AG04449 (cell line): Measurements from ENCODE around the gene ASXL1.
A peak's percentile ranks its signal among the peaks of the same experiment; 100 is the strongest.

Experiments
- CTCF ChIA-PET: fragments of 350-600 bp; formaldehyde crosslinking; extraction: SDS; loops from one replicate; lab custom pipeline; 2021; ENCODE audit warnings: antibody characterized with exemption; lab: Yijun Ruan, JAX
- POLR2A ChIA-PET: fragments of 400-600, 350-600 bp; formaldehyde crosslinking; extraction: SDS; loops from one replicate; lab custom pipeline; 2020; ENCODE audit warnings: antibody characterized with exemption, inconsistent platforms; lab: Yijun Ruan, JAX
- DNase-seq: peaks from one replicate; pipeline ENCODE4 v3.0.0-alpha.2; 2010; ENCODE audit warnings: low read depth, low spot score
- H3K4me3 ChIP-seq: 2 replicates; pipeline ENCODE4 v1.5.1; 2011; ENCODE audit warnings: low read depth, mild to moderate bottlenecking, control low read depth, low read length
- TF ChIP-seq, protein P1 (sequence below): IDR thresholded peaks from one replicate; pipeline ENCODE4 v1.5.1; 2011; ENCODE audit warnings: mild to moderate bottlenecking, moderate library complexity, low read length, control low read depth, inconsistent platforms; ENCODE audit not compliant: insufficient read depth; ENCODE audit errors: missing control alignments

The ASXL1 gene

DNA sequence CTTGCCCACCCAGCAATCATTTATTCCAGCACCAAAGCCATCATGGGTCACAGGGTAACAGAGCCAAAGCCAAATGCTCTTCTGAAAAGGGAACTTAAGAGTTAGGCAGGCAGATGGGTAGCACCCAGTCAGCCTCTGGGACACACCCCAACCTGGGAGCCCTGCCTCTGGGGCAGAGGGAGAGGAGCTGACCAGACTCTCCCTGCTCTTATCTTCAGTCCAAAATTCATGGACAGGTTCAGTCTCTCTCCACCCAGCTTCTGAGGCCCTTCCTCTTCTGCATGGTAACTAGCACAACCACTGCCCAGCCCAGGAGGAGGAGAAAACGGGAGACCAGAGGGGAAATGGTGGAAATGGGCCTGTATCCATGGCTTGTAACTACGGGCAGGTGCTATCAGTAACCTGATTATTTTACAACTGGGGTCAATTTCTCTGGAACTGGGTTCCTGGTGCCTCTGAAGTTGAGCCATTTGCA is 121.6 kb downstream of the ASXL1 start:
- TF ChIP-seq, protein P1, sequence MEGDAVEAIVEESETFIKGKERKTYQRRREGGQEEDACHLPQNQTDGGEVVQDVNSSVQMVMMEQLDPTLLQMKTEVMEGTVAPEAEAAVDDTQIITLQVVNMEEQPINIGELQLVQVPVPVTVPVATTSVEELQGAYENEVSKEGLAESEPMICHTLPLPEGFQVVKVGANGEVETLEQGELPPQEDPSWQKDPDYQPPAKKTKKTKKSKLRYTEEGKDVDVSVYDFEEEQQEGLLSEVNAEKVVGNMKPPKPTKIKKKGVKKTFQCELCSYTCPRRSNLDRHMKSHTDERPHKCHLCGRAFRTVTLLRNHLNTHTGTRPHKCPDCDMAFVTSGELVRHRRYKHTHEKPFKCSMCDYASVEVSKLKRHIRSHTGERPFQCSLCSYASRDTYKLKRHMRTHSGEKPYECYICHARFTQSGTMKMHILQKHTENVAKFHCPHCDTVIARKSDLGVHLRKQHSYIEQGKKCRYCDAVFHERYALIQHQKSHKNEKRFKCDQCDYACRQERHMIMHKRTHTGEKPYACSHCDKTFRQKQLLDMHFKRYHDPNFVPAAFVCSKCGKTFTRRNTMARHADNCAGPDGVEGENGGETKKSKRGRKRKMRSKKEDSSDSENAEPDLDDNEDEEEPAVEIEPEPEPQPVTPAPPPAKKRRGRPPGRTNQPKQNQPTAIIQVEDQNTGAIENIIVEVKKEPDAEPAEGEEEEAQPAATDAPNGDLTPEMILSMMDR = no peak
- no peak for DNase-seq
- H3K4me3 ChIP-seq = no peak overlapping the region
- ChIA-PET POLR2A (no interaction called here), CTCF (interaction anchor here (0.6 kb wide), 1 partner anchor 139 kb away, joined by 3 read pairs; no protein-coding TSS in a partner anchor)

DNA sequence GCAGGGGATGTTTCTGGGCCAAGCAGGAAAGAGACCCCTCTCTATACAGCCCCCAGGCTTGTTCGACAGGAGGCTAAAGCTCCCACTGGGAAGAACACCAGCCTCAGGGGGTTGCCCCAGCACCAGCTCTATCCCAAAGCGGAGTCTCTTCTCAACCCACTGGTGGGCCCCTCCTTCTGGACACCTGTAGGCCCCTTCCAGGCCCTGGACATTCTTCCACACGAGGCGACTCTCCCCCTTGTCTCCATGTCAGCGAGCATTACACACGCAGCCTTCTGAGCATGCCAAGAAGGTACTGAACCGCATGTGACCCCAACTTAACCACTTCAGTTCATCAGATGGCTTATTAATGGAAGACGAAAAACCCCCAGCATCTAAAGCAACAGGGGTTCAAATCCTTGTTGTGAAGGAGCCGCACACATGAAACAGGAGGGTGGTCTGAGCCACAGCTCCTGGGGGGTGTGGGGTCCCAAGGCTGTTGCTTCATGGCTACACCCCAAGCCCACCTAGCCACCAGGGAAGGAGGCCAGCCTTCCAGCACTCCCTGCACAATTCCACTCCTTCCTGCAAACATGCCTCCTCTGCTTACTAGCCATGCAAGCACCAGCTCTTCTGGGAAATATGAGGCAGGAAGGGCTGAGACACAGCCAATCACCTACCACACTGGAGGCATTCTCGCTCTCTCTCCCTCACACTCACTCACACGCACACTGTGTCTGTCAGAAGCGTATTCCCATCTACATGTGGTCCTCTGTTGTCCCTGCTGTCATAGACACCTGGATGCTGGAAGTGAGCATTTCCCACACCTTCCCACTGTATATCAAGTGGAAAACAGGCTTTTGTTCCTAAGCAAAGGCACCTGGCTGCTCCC is 122.5 kb downstream of the ASXL1 start:
- TF ChIP-seq, protein P1 = no peak
- no peak overlapping the region; the same call in 1 of the 2 replicates for H3K4me3 ChIP-seq
- DNase-seq = no peak
- ChIA-PET POLR2A (no interaction called here), CTCF (interaction anchor here (0.6 kb wide), 1 partner anchor 139 kb away, joined by 3 read pairs; no protein-coding TSS in a partner anchor)

DNA sequence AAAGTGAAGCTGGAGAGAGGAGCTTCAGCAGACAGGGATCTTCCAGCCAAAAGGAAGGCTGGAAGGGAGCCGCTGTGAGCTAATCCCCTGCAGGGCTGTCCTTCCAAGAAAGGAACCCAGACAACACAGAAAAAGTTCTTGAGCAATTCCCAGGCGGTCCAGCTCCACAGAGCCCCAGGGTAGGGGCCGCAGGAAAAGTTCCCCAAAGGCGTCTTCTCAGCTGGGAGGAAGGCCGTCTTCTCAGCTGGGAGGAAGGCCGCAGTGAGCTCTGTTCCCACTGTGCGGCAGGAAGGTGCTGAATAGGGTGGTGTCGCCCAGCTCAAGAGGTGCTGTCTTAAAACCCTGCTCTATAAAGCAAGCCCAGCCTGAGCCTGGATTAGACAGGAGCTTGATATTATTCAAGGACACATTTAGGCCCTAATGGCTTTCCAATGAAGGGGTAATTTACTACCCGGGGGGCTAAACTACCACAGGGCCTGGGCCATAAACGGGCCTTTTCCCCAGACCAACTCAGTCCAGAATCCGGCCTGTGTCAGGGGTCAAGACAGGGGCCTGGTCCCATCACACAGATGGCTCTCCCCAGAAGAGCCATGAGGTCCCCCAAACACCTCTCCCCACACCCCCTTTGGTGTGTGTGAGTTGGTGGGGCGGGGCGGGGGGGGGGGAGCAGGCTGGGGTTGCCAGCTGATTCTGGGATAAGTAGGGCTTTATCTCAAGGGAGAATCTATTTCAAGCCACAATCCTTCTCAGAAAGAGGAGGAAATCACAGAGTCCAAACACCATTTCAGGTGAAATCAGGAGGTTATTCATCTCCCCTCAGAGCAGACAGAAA is 123.4 kb downstream of the ASXL1 start:
- ChIA-PET CTCF (interaction anchor here (2.0 kb wide), 1 partner anchor 25 kb away, joined by 6 read pairs; no protein-coding TSS in a partner anchor), POLR2A (no interaction called here)
- DNase-seq = no peak
- peak overlapping the region; percentile 70 for H3K4me3 ChIP-seq
- TF ChIP-seq, protein P1 = no peak

DNA sequence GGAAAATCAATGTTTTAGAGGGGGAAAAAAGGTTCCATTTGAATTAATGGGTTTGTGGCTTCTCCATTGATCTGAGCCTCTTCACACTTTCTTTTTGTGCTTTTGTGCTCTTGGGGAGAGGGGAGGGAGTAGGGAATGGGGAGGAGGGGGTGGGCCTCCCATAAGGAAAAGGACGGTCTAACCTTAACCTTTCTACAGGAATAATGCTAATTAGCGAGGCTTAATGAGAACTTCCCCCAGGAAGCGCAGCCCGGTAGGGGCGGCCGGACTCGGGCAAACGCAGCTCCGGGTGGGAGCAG is 124.0 kb downstream of the ASXL1 start:
- ChIA-PET POLR2A (no interaction called here), CTCF (interaction anchor here (2.0 kb wide), 1 partner anchor 26 kb away, joined by 6 read pairs; no protein-coding TSS in a partner anchor)
- H3K4me3 ChIP-seq = peak overlapping the region; percentile 70
- TF ChIP-seq, protein P1 = no peak
- DNase-seq = no peak

DNA sequence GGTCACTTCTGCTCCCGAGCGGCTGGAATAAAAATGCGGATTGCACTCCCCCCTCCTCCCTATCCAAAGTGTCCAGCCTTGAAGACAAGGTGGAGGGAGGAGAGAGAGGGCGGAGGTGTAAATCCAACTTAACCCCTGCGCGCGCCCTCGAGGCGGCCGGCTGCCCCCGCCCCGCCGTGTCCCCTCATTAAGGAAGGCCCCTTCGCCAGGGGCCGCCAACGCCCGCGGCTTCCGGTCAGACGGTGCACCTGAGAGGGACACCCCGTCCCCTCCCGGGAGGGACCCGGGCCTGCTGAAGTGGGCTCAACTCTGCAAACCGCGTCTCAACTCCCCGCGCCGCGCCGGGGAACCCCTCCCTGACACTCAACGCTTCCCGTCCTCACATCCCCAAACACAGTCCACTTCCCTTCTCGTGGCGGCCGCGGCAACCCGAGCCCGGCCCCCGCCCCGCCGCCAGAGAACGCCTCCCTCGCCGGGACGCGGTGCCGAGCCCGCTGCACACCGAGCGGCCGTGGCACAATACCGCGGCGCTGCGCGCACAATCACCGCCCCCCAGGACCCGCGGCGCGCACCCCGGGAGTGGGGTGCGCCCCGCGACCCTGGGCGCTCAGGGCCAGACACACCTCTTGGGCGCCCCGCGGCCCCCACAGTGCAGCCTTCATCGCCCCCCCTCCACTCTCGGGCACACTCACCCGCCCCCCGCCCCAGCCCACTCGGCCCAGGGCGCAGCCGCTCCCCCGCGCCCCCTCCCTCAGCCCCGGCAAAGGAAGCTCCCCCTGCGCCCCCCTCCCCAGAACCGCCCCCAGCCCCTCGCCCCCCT is 124.5 kb downstream of the ASXL1 start:
- H3K4me3 ChIP-seq = peak overlapping the region; percentile 70
- TF ChIP-seq, protein P1 = no peak
- DNase-seq = no peak
- ChIA-PET CTCF (interaction anchor here (2.0 kb wide), 1 partner anchor 26 kb away, joined by 6 read pairs; no protein-coding TSS in a partner anchor), POLR2A (interaction anchor here (1.7 kb wide), 1 partner anchor 8 kb away, joined by 3 read pairs; no protein-coding TSS in a partner anchor)
